Vagina (tissue), 2 donors: ENCODE data around the gene LCLAT1. TPM values are rescaled to one million over a fixed set of nuclear protein-coding genes. Genes with fewer than 3 reads are reported as not detected.

Source experiments
- DNase-seq, 2 donors: peaks; one replicate each; pipeline ENCODE4 v3.0.0-alpha.2; 2017; ENCODE audit errors: extremely low spot score in 2 of 2
- H3K27ac ChIP-seq: fragments of 200-600 bp; sonication (generic); one replicate; pipeline ENCODE4 v1.5.1; 2019
- H3K27me3 ChIP-seq: fragments of 200-600 bp; sonication (generic); one replicate; pipeline ENCODE4 v1.5.1; 2019
- H3K36me3 ChIP-seq, 2 donors: fragments of 200-600 bp; sonication (generic); one replicate each; pipeline ENCODE4 v1.5.1; 2017 to 2019
- H3K4me1 ChIP-seq: fragments of 200-600 bp; sonication (generic); one replicate; pipeline ENCODE4 v1.5.1; 2019
- H3K4me3 ChIP-seq, 2 donors: fragments of 200-600 bp; sonication (generic); 1 replicate in 1 of 2; 2 replicates in 1 of 2; pipeline ENCODE4 v1.5.1; 2016 to 2019
- H3K9me3 ChIP-seq: fragments of 200-600 bp; sonication (generic); one replicate; pipeline ENCODE4 v1.5.1; 2019
- CTCF ChIP-seq, 3 experiments: fragments of 450-650 bp in 2 of 3; fragments of 200-600 bp in 1 of 3; sonication (generic) in 1 of 3; IDR thresholded peaks; one replicate each; pipeline ENCODE4 v1.5.1; 2017 to 2019; ENCODE audit warnings: antibody characterized with exemption in 3 of 3, mild to moderate bottlenecking in 2 of 3, moderate library complexity in 2 of 3
- POLR2A ChIP-seq, 2 donors: fragments of 450-650 bp; IDR thresholded peaks; one replicate each; pipeline ENCODE4 v1.6.1; 2017; ENCODE audit warnings: antibody characterized with exemption in 2 of 2, mild to moderate bottlenecking in 2 of 2, moderate library complexity in 2 of 2
- POLR2AphosphoS5 ChIP-seq, 2 donors: sonication (generic); formaldehyde crosslinking; IDR thresholded peaks; one replicate each; pipeline ENCODE4 v1.9.0; 2017; ENCODE audit warnings: antibody characterized with exemption in 2 of 2, mild to moderate bottlenecking in 2 of 2, low read depth in 1 of 2; ENCODE audit not compliant: insufficient read depth in 1 of 2
- intact Hi-C: fragments of 100-400 bp; cut with DNase I; formaldehyde crosslinking; loops from one replicate; pipeline ENCODE4 v1.15.1; 2023
- total RNA-seq: library from RNA; depleted of rRNA; stranded (reverse); fragments of >200 nt; gene quantifications from one replicate; pipeline ENCODE4 v1.2.3, GENCODE V29; 2016

Gene LCLAT1
- total RNA-seq, 1 donor from 2014 or later: 19.6 TPM

GRCh38 chr2:30548386-30548785, 101.3 kb downstream of the LCLAT1 start:
- H3K4me3 ChIP-seq: no peak overlapping the region
- H3K36me3 ChIP-seq: no peaks in the 10 kb centered on the region
- intact Hi-C loops: no loop called here

GRCh38 chr2:30549096-30549495, 102.0 kb downstream of the LCLAT1 start:
- no peaks in the 10 kb centered on the region for H3K9me3 ChIP-seq
- intact Hi-C loops: no loop called here
- no peaks in the 10 kb centered on the region for H3K36me3 ChIP-seq
- no peak for DNase-seq
- H3K27me3 ChIP-seq: no peaks in the 10 kb centered on the region
- H3K27ac ChIP-seq: no peak overlapping the region
- TF ChIP-seq POLR2A (IDR thresholded peaks at IDR 0.05) (no peak), CTCF (IDR thresholded peaks at IDR 0.05) (no peak), POLR2AphosphoS5 (IDR thresholded peaks at IDR 0.05; ENCODE audit: insufficient read depth in 1 of 2, low read depth in 1 of 2) (no peak)
- no peak overlapping the region for H3K4me3 ChIP-seq
- peaks cover 15% of the 10 kb centered on the region for H3K4me1 ChIP-seq

More at GRCh38 chr2:30548386-30548785, 101.3 kb downstream of the LCLAT1 start:
- H3K4me1 ChIP-seq: peaks cover 15% of the 10 kb centered on the region
- no peak for TF ChIP-seq POLR2A (IDR thresholded peaks at IDR 0.05)
- no peak for TF ChIP-seq POLR2AphosphoS5 (IDR thresholded peaks at IDR 0.05; ENCODE audit: insufficient read depth in 1 of 2, low read depth in 1 of 2)
- TF ChIP-seq CTCF (IDR thresholded peaks at IDR 0.05): no peak
- no peaks in the 10 kb centered on the region for H3K27me3 ChIP-seq
- H3K27ac ChIP-seq: no peak overlapping the region
- H3K9me3 ChIP-seq: no peaks in the 10 kb centered on the region
- DNase-seq: no peak

GRCh38 chr2:30559544-30560275, 112.7 kb downstream of the LCLAT1 start:
- intact Hi-C loops: no loop called here
- no peaks in the 10 kb centered on the region for H3K9me3 ChIP-seq
- no peaks in the 10 kb centered on the region for H3K27me3 ChIP-seq
- no peak overlapping the region for H3K4me3 ChIP-seq
- no peak for DNase-seq
- no peak overlapping the region for H3K27ac ChIP-seq
- no peaks in the 10 kb centered on the region for H3K4me1 ChIP-seq
- no peaks in the 10 kb centered on the region for H3K36me3 ChIP-seq
- TF ChIP-seq POLR2AphosphoS5 (IDR thresholded peaks at IDR 0.05; ENCODE audit: insufficient read depth in 1 of 2, low read depth in 1 of 2): no peak
- no peak for TF ChIP-seq CTCF (IDR thresholded peaks at IDR 0.05)
- no peak for TF ChIP-seq POLR2A (IDR thresholded peaks at IDR 0.05)

- Histone ChIP-seq H3K9me3 (no peaks in the 10 kb centered on the region), H3K27ac (no peak overlapping the region), H3K36me3 (no peaks in the 10 kb centered on the region), H3K27me3 (no peaks in the 10 kb centered on the region), H3K4me3 (no peak overlapping the region), H3K4me1 (no peaks in the 10 kb centered on the region)
- DNase-seq: no peak
- intact Hi-C loops: no loop called here
- TF ChIP-seq CTCF (IDR thresholded peaks at IDR 0.05) (no peak), POLR2AphosphoS5 (IDR thresholded peaks at IDR 0.05; ENCODE audit: insufficient read depth in 1 of 2, low read depth in 1 of 2) (no peak), POLR2A (IDR thresholded peaks at IDR 0.05) (no peak)
These were observed 114.3 kb downstream of the LCLAT1 start for GRCh38 chr2:30561349-30561748.

- H3K27ac ChIP-seq: peak overlapping the region; percentile 49
- H3K27me3 ChIP-seq: no peaks in the 10 kb centered on the region
- intact Hi-C loops: no loop called here
- TF ChIP-seq POLR2A (IDR thresholded peaks at IDR 0.05): no peak
- no peaks in the 10 kb centered on the region for H3K4me1 ChIP-seq
- DNase-seq: no peak
- H3K4me3 ChIP-seq: no peak overlapping the region
- no peaks in the 10 kb centered on the region for H3K36me3 ChIP-seq
- no peaks in the 10 kb centered on the region for H3K9me3 ChIP-seq
These were observed 118.9 kb downstream of the LCLAT1 start for GRCh38 chr2:30565851-30566358.
